GM23248 (cell line): ENCODE measurements around the gene KIAA1671. TPM values are rescaled to one million over a fixed set of nuclear protein-coding genes. Genes with fewer than 3 reads are reported as not detected.

Source experiments
- DNase-seq: peaks from one replicate; pipeline ENCODE4 v3.0.0-alpha.2; 2015
- H2AFZ ChIP-seq: fragments of 200-600 bp; sonication (generic); 2 replicates; pipeline ENCODE4 v1.6.1; 2016; ENCODE audit warnings: antibody characterized with exemption
- H3F3A ChIP-seq: fragments of 200-600 bp; sonication (generic); 2 replicates; pipeline ENCODE4 v1.6.1; 2016; ENCODE audit warnings: mild to moderate bottlenecking, antibody characterized with exemption, mixed run types; ENCODE audit not compliant: insufficient read depth
- H3K27ac ChIP-seq: fragments of 200-600 bp; sonication (generic); 2 replicates; pipeline ENCODE4 v1.5.1; 2016; ENCODE audit warnings: mild to moderate bottlenecking
- H3K27me3 ChIP-seq: fragments of 200-600 bp; sonication (generic); replicated peaks from 2 replicates; pipeline ENCODE4 v1.6.1; 2016; ENCODE audit warnings: mild to moderate bottlenecking; ENCODE audit not compliant: insufficient read depth
- H3K36me3 ChIP-seq: fragments of 200-600 bp; sonication (generic); 2 replicates; pipeline ENCODE4 v1.6.1; 2016; ENCODE audit warnings: low read depth, mild to moderate bottlenecking
- H3K4me1 ChIP-seq: fragments of 200-600 bp; sonication (generic); 2 replicates; pipeline ENCODE4 v1.6.1; 2016; ENCODE audit warnings: mild to moderate bottlenecking; ENCODE audit not compliant: insufficient read depth
- H3K4me2 ChIP-seq: fragments of 200-600 bp; sonication (generic); one replicate; pipeline ENCODE4 v1.6.1; 2016; ENCODE audit warnings: mild to moderate bottlenecking; ENCODE audit not compliant: unreplicated experiment
- H3K4me3 ChIP-seq: fragments of 200-600 bp; sonication (generic); 2 replicates; pipeline ENCODE4 v1.5.1; 2016; ENCODE audit warnings: mild to moderate bottlenecking
- H3K79me2 ChIP-seq: fragments of 200-600 bp; sonication (generic); 2 replicates; pipeline ENCODE4 v1.6.1; 2016; ENCODE audit warnings: mild to moderate bottlenecking; ENCODE audit not compliant: insufficient read depth
- H3K9ac ChIP-seq: fragments of 200-600 bp; sonication (generic); 2 replicates; pipeline ENCODE4 v1.6.1; 2016; ENCODE audit warnings: mild to moderate bottlenecking
- H3K9me2 ChIP-seq: fragments of 200-600 bp; sonication (generic); 2 replicates; pipeline ENCODE4 v1.6.1; 2016; ENCODE audit warnings: mixed run types, mild to moderate bottlenecking, moderate library complexity; ENCODE audit not compliant: insufficient read depth
- H3K9me3 ChIP-seq: fragments of 200-600 bp; sonication (generic); one replicate; pipeline ENCODE4 v1.6.1; 2017; ENCODE audit warnings: low read depth
- H4K20me1 ChIP-seq: fragments of 200-600 bp; sonication (generic); 2 replicates; pipeline ENCODE4 v1.6.0; 2016; ENCODE audit not compliant: insufficient read depth
- EZH2 ChIP-seq: fragments of 200-600 bp; sonication (generic); IDR thresholded peaks from 2 replicates; pipeline ENCODE4 v1.6.1; 2018; ENCODE audit warnings: antibody characterized with exemption, mild to moderate bottlenecking; ENCODE audit not compliant: insufficient read depth, poor library complexity, severe bottlenecking
- EZH2phosphoT487 ChIP-seq: fragments of 200-600 bp; sonication (generic); IDR thresholded peaks from 2 replicates; pipeline ENCODE4 v1.6.1; 2018; ENCODE audit warnings: antibody characterized with exemption, moderate library complexity, mild to moderate bottlenecking, low read depth; ENCODE audit not compliant: insufficient read depth
- WGBS, 2 experiments: methylation state at CpG; one replicate each; pipeline ENCODE4 v1.1.6; 2015 to 2017; ENCODE audit warnings: low lambda C conversion rate in 2 of 2, low coverage in 1 of 2; ENCODE audit errors: missing lambda C conversion rate in 2 of 2; 5-methylcytosine and 5-hydroxymethylcytosine counted together
- in situ Hi-C: fragments of 300-500 bp; cut with MboI; formaldehyde crosslinking; loops from 2 replicates; pipeline ENCODE4 v1.15.0; 2020
- polyA plus RNA-seq: library from polyadenylated mRNA; unstranded; fragments of >200 nt; fragmentation: Nextera tagmentation; extraction: Ambion mirVana; gene quantifications from 2 replicates; pipeline ENCODE4 v1.2.1, GENCODE V29; 2016
- total RNA-seq: library from RNA; depleted of rRNA; stranded (reverse); fragments of >200 nt; shearing (Covaris generic); gene quantifications from 2 replicates; pipeline ENCODE4 v1.2.3, GENCODE V29; 2014

The KIAA1671 gene
- total and polyA plus RNA-seq, 2 experiments from 2014 or later, result 0.25 to 0.76 TPM

DNA sequence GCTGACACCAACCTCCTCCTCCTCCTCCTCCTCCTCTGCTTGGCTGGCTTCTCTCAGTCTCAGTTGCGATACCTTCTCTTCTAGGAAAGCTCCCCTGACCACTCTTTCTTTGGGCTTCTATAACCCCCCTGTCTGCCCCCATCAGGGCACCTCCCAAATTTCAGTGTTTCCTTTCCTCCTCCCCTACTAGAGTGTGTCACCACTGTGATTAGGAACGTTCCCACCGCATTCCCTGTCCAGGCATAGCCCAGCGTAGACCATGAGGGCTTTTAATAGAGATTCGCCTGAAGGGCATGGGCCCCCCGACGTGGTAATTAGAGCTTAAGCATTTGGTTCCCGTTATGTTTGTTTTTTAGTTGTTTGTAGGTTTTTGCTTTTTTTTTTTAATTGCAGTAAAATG is 65.5 kb downstream of the KIAA1671 start:
- Histone ChIP-seq H3K9me3 (no peaks in the 10 kb centered on the region), H4K20me1 (no peaks in the 10 kb centered on the region), H3K9ac (no peak overlapping the region), H3F3A (no peaks in the 10 kb centered on the region), H2AFZ (no peak overlapping the region), H3K36me3 (no peaks in the 10 kb centered on the region), H3K27ac (no peak overlapping the region), H3K27me3 (peaks cover 10% of the 10 kb centered on the region; the same call in 1 of the 2 replicates), H3K4me3 (no peak overlapping the region), H3K9me2 (no peaks in the 10 kb centered on the region), H3K4me2 (no peak overlapping the region), H3K79me2 (no peaks in the 10 kb centered on the region), H3K4me1 (no peaks in the 10 kb centered on the region)
- DNase-seq, result no peak
- no peak for TF ChIP-seq EZH2phosphoT487
- WGBS, 2 experiments, result 54 to 58% methylated on average over 8 of the region's 8 CpGs
- in situ Hi-C loops, result no loop called here

DNA sequence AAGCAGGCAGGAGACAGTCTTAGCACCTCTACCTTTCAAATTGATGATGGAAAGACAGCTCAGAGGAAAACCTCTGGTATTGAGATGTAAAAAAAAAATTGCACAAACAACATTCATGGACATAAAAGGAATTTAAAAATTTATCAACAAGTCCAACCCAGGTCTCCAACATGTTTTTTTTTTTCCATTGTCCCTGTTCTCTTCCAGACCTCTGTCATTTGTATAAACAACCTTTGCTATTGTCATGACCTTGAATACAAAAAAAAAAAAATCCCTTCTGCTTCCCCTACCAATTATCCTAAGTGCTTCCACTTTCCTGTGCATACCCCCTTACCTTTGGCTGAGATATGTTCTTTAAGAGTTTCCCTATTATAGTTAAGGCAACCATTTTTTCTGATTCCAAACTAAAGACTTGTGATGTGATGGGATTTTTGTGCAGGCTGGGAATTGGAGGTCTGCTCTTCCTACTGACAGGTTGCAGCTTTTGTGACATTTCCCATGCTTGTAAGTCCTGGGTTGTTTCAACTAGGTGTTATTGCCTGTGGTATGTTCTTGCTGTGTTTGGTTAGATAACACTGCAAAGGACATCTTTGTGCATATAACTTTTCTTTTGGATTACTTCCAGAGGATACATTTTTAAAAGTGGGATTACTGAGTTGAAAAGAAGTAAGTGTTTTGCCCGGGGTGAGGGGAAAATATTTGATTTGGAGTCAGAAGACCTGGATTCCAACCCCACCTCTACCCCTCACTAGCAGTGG is 67.1 kb downstream of the KIAA1671 start:
- TF ChIP-seq EZH2, result no peak
- no peak for TF ChIP-seq EZH2phosphoT487
- Histone ChIP-seq H3K4me1 (no peaks in the 10 kb centered on the region), H3K79me2 (no peaks in the 10 kb centered on the region), H3F3A (no peaks in the 10 kb centered on the region), H3K4me3 (no peak overlapping the region), H3K9ac (no peak overlapping the region), H4K20me1 (no peaks in the 10 kb centered on the region), H3K27ac (no peak overlapping the region), H3K27me3 (peaks cover 10% of the 10 kb centered on the region; the same call in 1 of the 2 replicates), H3K9me3 (no peaks in the 10 kb centered on the region), H3K9me2 (no peaks in the 10 kb centered on the region), H3K36me3 (no peaks in the 10 kb centered on the region), H2AFZ (no peak overlapping the region), H3K4me2 (no peak overlapping the region)
- WGBS, 2 experiments, result 9 to 10% methylated on average over 1 of the region's 1 CpG
- DNase-seq, result no peak
- in situ Hi-C loops, result no loop called here

DNA sequence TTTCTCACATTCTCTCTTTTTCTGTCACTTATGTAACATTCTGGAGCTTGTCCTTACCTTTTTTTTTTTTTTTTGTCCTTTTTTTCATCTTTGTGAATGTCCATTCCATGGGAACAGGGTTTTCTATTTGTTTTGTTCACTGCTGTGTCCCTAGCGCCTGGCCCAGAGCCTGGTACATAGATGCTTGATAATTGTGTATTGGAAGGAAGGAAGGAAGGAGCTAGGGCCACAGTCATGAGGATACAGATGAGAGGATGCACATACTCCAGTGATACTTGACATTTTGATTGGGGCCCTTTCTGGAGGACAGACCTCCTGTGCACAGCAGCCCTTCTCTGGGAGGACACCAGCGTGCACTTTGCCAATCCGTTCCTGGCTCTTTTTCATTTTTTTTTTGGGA is 68.9 kb downstream of the KIAA1671 start:
- Histone ChIP-seq H3F3A (no peaks in the 10 kb centered on the region), H3K27ac (no peak overlapping the region), H3K4me1 (peaks cover 9% of the 10 kb centered on the region), H4K20me1 (no peaks in the 10 kb centered on the region), H3K27me3 (peaks cover 10% of the 10 kb centered on the region; the same call in 1 of the 2 replicates), H3K9me3 (no peaks in the 10 kb centered on the region), H3K9ac (no peak overlapping the region), H3K79me2 (no peaks in the 10 kb centered on the region), H2AFZ (no peak overlapping the region), H3K36me3 (no peaks in the 10 kb centered on the region), H3K9me2 (no peaks in the 10 kb centered on the region), H3K4me2 (no peak overlapping the region), H3K4me3 (no peak overlapping the region)
- TF ChIP-seq EZH2, result no peak
- no peak for TF ChIP-seq EZH2phosphoT487
- no peak for DNase-seq
- 57 to 58% methylated on average over 3 of the region's 3 CpGs for WGBS, 2 experiments
- in situ Hi-C loops, result no loop called here

DNA sequence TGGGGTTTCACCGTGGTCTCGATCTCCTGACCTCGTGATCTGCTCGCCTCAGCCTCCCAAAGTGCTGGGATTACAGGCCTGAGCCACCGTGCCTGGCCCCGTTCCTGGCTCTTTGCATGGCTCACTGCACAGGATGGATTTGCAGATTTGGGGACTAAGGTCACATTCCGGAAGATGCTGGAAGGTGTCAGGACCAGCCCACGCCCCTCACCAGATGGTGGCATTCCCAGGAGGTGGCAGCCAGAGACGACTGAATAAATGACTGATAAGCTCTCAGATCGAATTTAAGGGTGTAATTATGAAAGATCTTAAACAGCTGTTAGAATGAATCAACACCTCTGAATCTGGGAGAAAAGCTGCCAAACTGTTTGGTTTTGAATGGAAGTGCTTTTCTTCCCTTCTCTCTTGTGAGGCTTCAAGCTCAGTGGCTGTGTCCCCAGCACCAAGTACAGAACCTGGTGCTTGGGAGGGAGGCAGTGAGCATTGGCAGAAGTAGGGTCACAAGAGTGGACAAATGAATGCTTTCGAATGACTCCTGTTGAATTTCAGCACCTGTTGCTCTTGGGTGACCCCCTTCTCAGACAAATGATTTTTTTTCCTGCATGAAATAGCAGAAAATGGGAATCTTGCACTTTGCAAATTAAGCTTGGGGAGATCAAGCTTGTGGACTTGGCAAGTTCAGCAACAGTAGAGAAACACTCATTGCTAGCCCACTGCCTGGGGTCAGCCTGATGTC is 69.6 kb downstream of the KIAA1671 start:
- 66 to 71% methylated on average over 11 of the region's 11 CpGs for WGBS, 2 experiments
- no peaks in the 10 kb centered on the region for H3K9me2 ChIP-seq
- no peak overlapping the region for H3K9ac ChIP-seq
- no peak for DNase-seq
- peaks cover 13% of the 10 kb centered on the region for H3K4me1 ChIP-seq
- in situ Hi-C loops, result no loop called here
- no peak overlapping the region for H3K4me3 ChIP-seq
- no peak overlapping the region for H3K4me2 ChIP-seq
- H4K20me1 ChIP-seq, result no peaks in the 10 kb centered on the region
- TF ChIP-seq EZH2, result no peak
- no peak for TF ChIP-seq EZH2phosphoT487
- H3K79me2 ChIP-seq, result no peaks in the 10 kb centered on the region
- H3K27ac ChIP-seq, result no peak overlapping the region
- no peaks in the 10 kb centered on the region for H3F3A ChIP-seq
- H2AFZ ChIP-seq, result no peak overlapping the region
- H3K27me3 ChIP-seq, result peaks cover 10% of the 10 kb centered on the region; the same call in 1 of the 2 replicates
- H3K9me3 ChIP-seq, result no peaks in the 10 kb centered on the region
- no peaks in the 10 kb centered on the region for H3K36me3 ChIP-seq
